ENCODE measurements around the gene LRP1B.

GRCh38 chr2:140359056-140359771, 1771.6 kb downstream of the LRP1B start:
- TF ChIP-seq EZH2 (IDR thresholded peaks at IDR 0.05; ENCODE audit: insufficient read depth, poor library complexity, severe bottlenecking) (no peak), EZH2phosphoT487 (IDR thresholded peaks at IDR 0.05; ENCODE audit: insufficient read depth, low read depth) (no peak)
